K562 (cell line): ENCODE results near the gene C9orf153. TPM values are rescaled to one million over a fixed set of nuclear protein-coding genes. Genes with fewer than 3 reads are reported as not detected.

Experiments used
- ARID1B ChIP-seq: fragments of 450-650 bp; IDR thresholded peaks from 2 replicates; pipeline ENCODE4 v1.6.1; 2016; ENCODE audit warnings: antibody characterized with exemption, mild to moderate bottlenecking, inconsistent platforms
- CBX5 ChIP-seq: IDR thresholded peaks from 2 replicates; pipeline ENCODE4 v1.6.1; 2014; ENCODE audit warnings: low read depth, borderline replicate concordance
- CEBPZ ChIP-seq: fragments of 150-350 bp; IDR thresholded peaks from 2 replicates; pipeline ENCODE4 v1.6.1; 2014; ENCODE audit warnings: low read depth, mild to moderate bottlenecking, low read length, borderline replicate concordance
- CREBBP ChIP-seq: IDR thresholded peaks from one replicate; pipeline ENCODE4 v1.6.1; 2012; ENCODE audit warnings: low read depth, mild to moderate bottlenecking, control low read depth, inconsistent platforms, low read length
- ESRRA ChIP-seq: fragments of 450-650 bp; IDR thresholded peaks from 2 replicates; pipeline ENCODE4 v1.6.1; 2014; ENCODE audit warnings: low read depth, mild to moderate bottlenecking, moderate library complexity, borderline replicate concordance
- GMEB1 ChIP-seq: fragments of 250-450 bp; sonication (Bioruptor Pico); IDR thresholded peaks from 2 replicates; pipeline ENCODE4 v1.4.0; 2020; ENCODE audit warnings: mild to moderate bottlenecking
- JUND ChIP-seq, 2 experiments: IDR thresholded peaks; 2 replicates in 1 of 2; 3 replicates in 1 of 2; pipeline ENCODE4 v1.6.1; 2011; ENCODE audit warnings: borderline replicate concordance in 2 of 2, low read depth in 2 of 2, low read length in 2 of 2, improper control_type of control experiment in 1 of 2, missing biosample characterization in 1 of 2, missing genetic modification characterization in 1 of 2, missing genetic modification reagents in 1 of 2
- NCOR1 ChIP-seq: fragments of 450-650 bp; IDR thresholded peaks from 2 replicates; pipeline ENCODE4 v1.6.1; 2016; ENCODE audit warnings: mild to moderate bottlenecking, moderate library complexity
- NFRKB ChIP-seq: fragments of 450-650 bp; IDR thresholded peaks from 2 replicates; pipeline ENCODE4 v1.6.1; 2016; ENCODE audit warnings: low read depth
- NR2C2 ChIP-seq, 2 experiments: fragments of 200-800 bp in 1 of 2; sonication (Bioruptor generic) in 1 of 2; sonication (generic) in 1 of 2; formaldehyde crosslinking in 1 of 2; IDR thresholded peaks; 2 replicates each; pipeline versions ENCODE4 v1.6.1 to v1.8.0; 2016 to 2022; ENCODE audit warnings: mild to moderate bottlenecking in 1 of 2, missing compliant biosample characterization in 1 of 2, missing genetic modification characterization in 1 of 2, missing genetic modification reagents in 1 of 2
- PHF21A ChIP-seq: fragments of 450-650 bp; IDR thresholded peaks from 2 replicates; pipeline ENCODE4 v1.6.1; 2017; ENCODE audit warnings: low read depth, borderline replicate concordance
- PKNOX1 ChIP-seq: fragments of 450-650 bp; IDR thresholded peaks from 2 replicates; pipeline ENCODE4 v1.6.1; 2016
- POLR2AphosphoS5 ChIP-seq: IDR thresholded peaks from 2 replicates; pipeline ENCODE4 v1.6.1; 2011; ENCODE audit warnings: mild to moderate bottlenecking, low read depth, low read length, moderate library complexity; ENCODE audit not compliant: control insufficient read depth, insufficient read depth
- SMARCC2 ChIP-seq: fragments of 450-650 bp; IDR thresholded peaks from 2 replicates; pipeline ENCODE4 v1.6.1; 2017; ENCODE audit warnings: antibody characterized with exemption, moderate library complexity, mild to moderate bottlenecking, low read depth
- THAP12 ChIP-seq: fragments of 250-450 bp; sonication (Bioruptor Pico); IDR thresholded peaks from 2 replicates; pipeline ENCODE4 v1.9.0; 2021; ENCODE audit warnings: mild to moderate bottlenecking, inconsistent platforms
- TOE1 ChIP-seq, 2 experiments: fragments of 450-650 bp in 1 of 2; sonication (generic) in 1 of 2; formaldehyde crosslinking in 1 of 2; IDR thresholded peaks; 2 replicates each; pipeline versions ENCODE4 v1.7.1 to v1.8.0; 2016 to 2022; ENCODE audit warnings: borderline replicate concordance in 2 of 2, mild to moderate bottlenecking in 2 of 2, antibody characterized with exemption in 1 of 2, inconsistent platforms in 1 of 2, low read depth in 1 of 2, missing genetic modification reagents in 1 of 2, moderate library complexity in 1 of 2
- ZC3H8 ChIP-seq: fragments of 450-650 bp; IDR thresholded peaks from 2 replicates; pipeline ENCODE4 v1.6.1; 2017
- polyA plus RNA-seq, 8 experiments: library from polyadenylated mRNA; depleted of rRNA in 4 of 8; stranded (reverse) in 5 of 8; unstranded in 3 of 8; fragments of >200 nt; fragmentation: Nextera tagmentation in 2 of 8; fragmentation: Illumina TruSeq in 1 of 8; extraction: Ambion mirVana in 2 of 8; extraction: Trizol in 1 of 8; gene quantifications; 2 replicates each; pipeline versions ENCODE4 v1.2.1 to v1.2.3, GENCODE V29; 2011 to 2014; ENCODE audit warnings: inconsistent platforms in 1 of 8, missing spikeins in 1 of 8
- total RNA-seq, 7 experiments: library from RNA; depleted of rRNA in 6 of 7; stranded (reverse); fragments of >200 nt in 6 of 7; fragmentation: Illumina TruSeq in 2 of 7; extraction: Trizol in 2 of 7; gene quantifications; 2 replicates each; pipeline versions ENCODE4 v1.2.1 to v1.2.3, GENCODE V29; 2011 to 2021; ENCODE audit warnings: low replicate concordance in 1 of 7

The C9orf153 gene
- total and polyA plus RNA-seq, 9 of the 15 experiments (the other 6 are each of a cell fraction or from before 2014, with no cell fraction given) = 0.07 to 1.2 (median 0.11) TPM; not detected in 5

GRCh38 chr9:86282077-86282978, 22.9 kb upstream of the C9orf153 start, which contains the start of gene ISCA1 (continued):
- TF ChIP-seq ARID1B (no peak), NFRKB (no peak), SMARCC2 (no peak), CREBBP (no peak), PHF21A (no peak), PKNOX1 (peak; percentile 91), GMEB1 (CRISPR knock-in tag) (peak; percentile 49), ZC3H8 (no peak), CEBPZ (no peak), NCOR1 (no peak), CBX5 (no peak), ESRRA (peak; percentile 92), POLR2AphosphoS5 (peak; percentile 65), NR2C2 (CRISPR knock-in tag; IDR thresholded peaks at IDR 0.05) (no peak), NR2C2 (tag; IDR thresholded peaks at IDR 0.05) (peak; percentile 89), THAP12 (CRISPR knock-in tag) (no peak), JUND (IDR thresholded peaks at IDR 0.05; ENCODE audit: borderline replicate concordance, low read depth, low read length) (0 out of 2 replicates have a peak, but pooled peaks have one; percentile 0), JUND (tag; IDR thresholded peaks at IDR 0.05; ENCODE audit: borderline replicate concordance, low read depth, low read length) (no peak; the same call in 2 of the 3 replicates), TOE1 (IDR thresholded peaks at IDR 0.05; ENCODE audit: borderline replicate concordance) (no peak), TOE1 (CRISPR knock-in tag; IDR thresholded peaks at IDR 0.05; ENCODE audit: borderline replicate concordance, low read depth) (no peak)
